T-helper 22 cell (primary cell): ENCODE results near the gene SPTBN1.
A peak's percentile ranks its signal among the peaks of the same experiment; 100 is the strongest.

Source experiments
- DNase-seq: peaks from one replicate; pipeline ENCODE4 v3.0.0-alpha.2; 2020; ENCODE audit warnings: low read depth

The SPTBN1 gene

GRCh38 chr2:54574107-54574859 lies 118.2 kb downstream of the SPTBN1 start:
- peak; percentile 83 for DNase-seq

- DNase-seq: no peak
Measured at GRCh38 chr2:54574860-54575247, 118.7 kb downstream of the SPTBN1 start.

GRCh38 chr2:54575379-54575888 lies 119.3 kb downstream of the SPTBN1 start:
- DNase-seq: no peak

- no peak for DNase-seq
Measured at GRCh38 chr2:54577035-54577434, 120.9 kb downstream of the SPTBN1 start.

GRCh38 chr2:54577944-54578647 lies 122.0 kb downstream of the SPTBN1 start:
- DNase-seq: no peak

- DNase-seq: no peak
Measured at GRCh38 chr2:54578648-54579045, 122.5 kb downstream of the SPTBN1 start.

- no peak for DNase-seq
Measured at GRCh38 chr2:54579061-54579681, 123.0 kb downstream of the SPTBN1 start.

- no peak for DNase-seq
Measured at GRCh38 chr2:54579682-54580620, 123.8 kb downstream of the SPTBN1 start.

GRCh38 chr2:54581326-54582039 lies 125.4 kb downstream of the SPTBN1 start:
- DNase-seq: no peak

- DNase-seq: no peak
Measured at GRCh38 chr2:54582987-54583386, 126.9 kb downstream of the SPTBN1 start.

GRCh38 chr2:54584598-54584997 lies 128.5 kb downstream of the SPTBN1 start:
- DNase-seq: no peak

GRCh38 chr2:54585136-54585733 lies 129.1 kb downstream of the SPTBN1 start:
- DNase-seq: no peak

- DNase-seq: no peak
Measured at GRCh38 chr2:54586062-54586461, 129.9 kb downstream of the SPTBN1 start.

- DNase-seq: no peak
Measured at GRCh38 chr2:54586494-54586893, 130.4 kb downstream of the SPTBN1 start.

GRCh38 chr2:54587171-54588016 lies 131.3 kb downstream of the SPTBN1 start:
- no peak for DNase-seq

GRCh38 chr2:54588244-54588899 lies 132.2 kb downstream of the SPTBN1 start:
- no peak for DNase-seq

GRCh38 chr2:54589038-54589339 lies 132.9 kb downstream of the SPTBN1 start:
- DNase-seq: no peak

- DNase-seq: no peak
Measured at GRCh38 chr2:54589340-54590215, 133.5 kb downstream of the SPTBN1 start.
